Posterior cingulate gyrus (tissue), 11 donors: ENCODE data around the gene SENP6.
"Not testable (repeated sequence)": the region's sequence is repeated elsewhere in the genome, so short reads cannot be mapped to it uniquely, and the experiment has no call there.

ENCODE experiments used
- DNase-seq, 10 donors: peaks; one replicate each; pipeline versions ENCODE4 v3.0.0 to v3.0.0-alpha.2; 2020 to 2021; ENCODE audit warnings: mixed read lengths in 3 of 10
- intact Hi-C: fragments of 100-400 bp; cut with DNase I; formaldehyde crosslinking; loops from one replicate; pipeline ENCODE4 v1.15.1; 2023

SENP6 gene

GRCh38 chr6:75631859-75632635, 30.4 kb downstream of the SENP6 start:
- no peak for DNase-seq
- intact Hi-C loops, result no loop called here

- no peak for DNase-seq
- intact Hi-C loops, result no loop called here
Observed at GRCh38 chr6:75633045-75633444, 31.4 kb downstream of the SENP6 start.

- intact Hi-C loops, result no loop called here
- DNase-seq, result no peak
Observed at GRCh38 chr6:75642311-75642710, 40.6 kb downstream of the SENP6 start.

- no peak for DNase-seq
Observed at GRCh38 chr6:75643173-75643572, 41.5 kb downstream of the SENP6 start.

GRCh38 chr6:75656479-75656878, 54.8 kb downstream of the SENP6 start:
- intact Hi-C loops, result no loop called here
- DNase-seq, result no peak

More at GRCh38 chr6:75643173-75643572, 41.5 kb downstream of the SENP6 start:
- intact Hi-C loops, result no loop called here

GRCh38 chr6:75657327-75657726, 55.6 kb downstream of the SENP6 start:
- intact Hi-C loops, result no loop called here
- DNase-seq, result no peak

- no peak for DNase-seq
- intact Hi-C loops, result no loop called here
Observed at GRCh38 chr6:75666592-75666991, 64.9 kb downstream of the SENP6 start.

GRCh38 chr6:75673884-75674283, 72.2 kb downstream of the SENP6 start:
- intact Hi-C loops, result no loop called here
- DNase-seq, result no peak

- intact Hi-C loops, result no loop called here
Observed at GRCh38 chr6:75676377-75676776, 74.7 kb downstream of the SENP6 start.

GRCh38 chr6:75682548-75682947, 80.9 kb downstream of the SENP6 start:
- DNase-seq, intact Hi-C loops: not testable (repeated sequence)

More at GRCh38 chr6:75676377-75676776, 74.7 kb downstream of the SENP6 start:
- no peak for DNase-seq

- DNase-seq, intact Hi-C loops: not testable (repeated sequence)
Observed at GRCh38 chr6:75683005-75683404, 81.3 kb downstream of the SENP6 start.

GRCh38 chr6:75687535-75687934, 85.9 kb downstream of the SENP6 start:
- DNase-seq, intact Hi-C loops: not testable (repeated sequence)

GRCh38 chr6:75687937-75688336, 86.3 kb downstream of the SENP6 start:
- intact Hi-C loops, DNase-seq: not testable (repeated sequence)

GRCh38 chr6:75689576-75689975, 87.9 kb downstream of the SENP6 start:
- no peak for DNase-seq
- intact Hi-C loops, result no loop called here

GRCh38 chr6:75691012-75691411, 89.3 kb downstream of the SENP6 start:
- no peak for DNase-seq
- intact Hi-C loops, result no loop called here

- intact Hi-C loops, result no loop called here
- DNase-seq, result no peak
Observed at GRCh38 chr6:75693534-75693933, 91.9 kb downstream of the SENP6 start.

- intact Hi-C loops, result no loop called here
- DNase-seq, result no peak
Observed at GRCh38 chr6:75694406-75694805, 92.7 kb downstream of the SENP6 start.

GRCh38 chr6:75708334-75708733, 106.7 kb downstream of the SENP6 start:
- intact Hi-C loops, DNase-seq: not testable (repeated sequence)

- no peak for DNase-seq
- intact Hi-C loops, result no loop called here
Observed at GRCh38 chr6:75711173-75711572, 109.5 kb downstream of the SENP6 start.

- intact Hi-C loops, result no loop called here
- no peak for DNase-seq
Observed at GRCh38 chr6:75719133-75719532, 117.5 kb downstream of the SENP6 start.

- intact Hi-C loops, result no loop called here
- no peak for DNase-seq
Observed at GRCh38 chr6:75723382-75723781, 121.7 kb downstream of the SENP6 start.

GRCh38 chr6:75727206-75727605, 125.5 kb downstream of the SENP6 start:
- intact Hi-C loops, result no loop called here
- DNase-seq, result no peak
